Measurements from ENCODE around the gene SLC38A4. TPM values are rescaled to one million over a fixed set of nuclear protein-coding genes. Genes with fewer than 3 reads are reported as not detected.

Gene SLC38A4
- total RNA-seq, 1 experiment from 2014 or later: not detected

- Histone ChIP-seq H3K36me3 (ENCODE audit: control insufficient read depth in 1 of 2, insufficient read depth in 2 of 2, low read length in 2 of 2) (no peaks in the 10 kb centered on the region), H3K4me3 (replicated peaks in 1 of 2; ENCODE audit: low read depth in 1 of 2, low read length in 2 of 2) (no peak overlapping the region), H3K9ac (ENCODE audit: low read length) (no peak overlapping the region), H3K4me1 (ENCODE audit: control insufficient read depth in 1 of 2, insufficient read depth in 2 of 2, low read length in 2 of 2) (no peaks in the 10 kb centered on the region), H4K20me1 (ENCODE audit: insufficient read depth) (no peaks in the 10 kb centered on the region), H3K4me2 (ENCODE audit: low read length) (no peak overlapping the region), H3K9me2 (ENCODE audit: insufficient read depth) (no peaks in the 10 kb centered on the region), H3K9me3 (ENCODE audit: control insufficient read depth in 1 of 2, insufficient read depth in 1 of 2, low read depth in 1 of 2, low read length in 2 of 2) (no peaks in the 10 kb centered on the region), H2AFZ (ENCODE audit: low read depth, low read length, poor library complexity, severe bottlenecking) (no peak overlapping the region), H3K27me3 (ENCODE audit: insufficient read depth, low read length) (no peaks in the 10 kb centered on the region), H3K27ac (ENCODE audit: low read depth, low read length) (no peak overlapping the region), H3K79me2 (ENCODE audit: insufficient read depth, low read length) (no peaks in the 10 kb centered on the region)
- intact Hi-C loops (cut with micrococcal nuclease): no loop called here
- RAD21 ChIA-PET (ENCODE audit: low non-redundant PET in 1 of 2, low total read pairs in 2 of 2, uncharacterized antibody in 2 of 2, unreplicated experiment in 2 of 2): no interaction called here
- TF ChIP-seq MAX (IDR thresholded peaks at IDR 0.05): no peak
- TF ChIP-seq YY1 (IDR thresholded peaks at IDR 0.05; ENCODE audit: extremely low read depth, insufficient replicate concordance, low read depth, low read length): no peak
- no peak for TF ChIP-seq ELF1 (IDR thresholded peaks at IDR 0.05; ENCODE audit: borderline replicate concordance, low read depth)
- no peak for TF ChIP-seq CEBPB (IDR thresholded peaks at IDR 0.05; ENCODE audit: low read depth)
- no peak for TF ChIP-seq JUND (IDR thresholded peaks at IDR 0.05)
- no peak for TF ChIP-seq SIN3A (IDR thresholded peaks at IDR 0.05; ENCODE audit: low read depth)
- no peak for TF ChIP-seq RAD21 (IDR thresholded peaks at IDR 0.05; ENCODE audit: low read depth)
- TF ChIP-seq CTCF (IDR thresholded peaks at IDR 0.05 in 2 of 3, conservative IDR thresholded peaks at IDR 0.05 in 1 of 3; ENCODE audit: borderline replicate concordance in 1 of 3, insufficient read depth in 1 of 3, low read depth in 2 of 3, low read length in 2 of 3): no peak
- no peak for TF ChIP-seq CBX3 (IDR thresholded peaks at IDR 0.05; ENCODE audit: low read depth)
- no peak for TF ChIP-seq ATF3 (IDR thresholded peaks at IDR 0.05)
- TF ChIP-seq ZBTB33 (IDR thresholded peaks at IDR 0.05; ENCODE audit: extremely low read depth, insufficient replicate concordance, low read length): no peak
- TF ChIP-seq EZH2 (IDR thresholded peaks at IDR 0.05): no peak
- TF ChIP-seq ZFX (IDR thresholded peaks at IDR 0.05): no peak
- no peak for TF ChIP-seq SP1 (IDR thresholded peaks at IDR 0.05; ENCODE audit: low read depth)
- TF ChIP-seq FOSL1 (IDR thresholded peaks at IDR 0.05; ENCODE audit: low read depth): no peak
- no peak for TF ChIP-seq SRF (IDR thresholded peaks at IDR 0.05; ENCODE audit: low read depth)
- TF ChIP-seq EZH2phosphoT487 (IDR thresholded peaks at IDR 0.05; ENCODE audit: borderline replicate concordance): no peak
- TF ChIP-seq POLR2AphosphoS5 (IDR thresholded peaks at IDR 0.05; ENCODE audit: low read depth, low read length): no peak
- no peak for TF ChIP-seq TCF7L2 (IDR thresholded peaks at IDR 0.05; ENCODE audit: borderline replicate concordance, extremely low read depth, insufficient read depth, insufficient read length)
- ATAC-seq (no peak), DNase-seq (ENCODE audit: low read depth, low spot score) (no peak)
- BruUV-seq (replicated peaks): no TSS peak
- POLR2A ChIA-PET: no interaction called here
- CTCF ChIA-PET: no interaction called here
Observed at GRCh38 chr12:46751173-46751572, 74.6 kb downstream of the SLC38A4 start.

Measured in HCT116 (cell line).